Measurements from ENCODE around the gene TPTE2. TPM values are rescaled to one million over a fixed set of nuclear protein-coding genes. Genes with fewer than 3 reads are reported as not detected.

Gene TPTE2
- polyA plus RNA-seq, 1 donor (not counting 4 experiments of a cell fraction or from before 2014, with no cell fraction given) = not detected

GRCh38 chr13:19592657-19593180, 31.4 kb upstream of the TPTE2 start:
- no peak overlapping the region for H3K27ac ChIP-seq (ENCODE audit: control insufficient read depth, insufficient read depth, low read length)
- TF ChIP-seq CTCF (optimal IDR thresholded peaks at IDR 0.05 in 1 of 3, IDR thresholded peaks at IDR 0.05 in 1 of 3, conservative IDR thresholded peaks at IDR 0.05 in 1 of 3; ENCODE audit: extremely low read depth in 1 of 3, insufficient read depth in 2 of 3, low read length in 3 of 3) (no peak), EZH2 (IDR thresholded peaks at IDR 0.05; ENCODE audit: low read length) (no peak)
- DNase-seq (ENCODE audit: low read depth, low spot score) (no peak), FAIRE-seq (no peak)
- H3K4me1 ChIP-seq (ENCODE audit: control insufficient read depth, extremely low read depth, insufficient read depth, low read length) = peaks cover 6% of the 10 kb centered on the region
- H3K9me1 ChIP-seq (ENCODE audit: control insufficient read depth, extremely low read depth, insufficient read depth, low read length) = no peaks in the 10 kb centered on the region
- dilution Hi-C loops (cut with MboI; ENCODE audit: extremely low pct_ligation_motif_present, low sequenced_read_pairs) = no loop called here
- no peaks in the 10 kb centered on the region for H3K36me3 ChIP-seq (ENCODE audit: control insufficient read depth in 2 of 2, extremely low read depth in 1 of 2, insufficient read depth in 2 of 2, low read length in 2 of 2)
- no peaks in the 10 kb centered on the region for H3K9me3 ChIP-seq (ENCODE audit: control insufficient read depth, low read depth, low read length)
- no peak overlapping the region for H3K4me3 ChIP-seq (ENCODE audit: control insufficient read depth in 2 of 3, extremely low read depth in 1 of 3, insufficient read depth in 2 of 3, low read depth in 1 of 3, low read length in 3 of 3)
- H4K20me1 ChIP-seq (ENCODE audit: control insufficient read depth, extremely low read depth, insufficient read depth, low read length) = no peaks in the 10 kb centered on the region
- no peak overlapping the region for H3K9ac ChIP-seq (ENCODE audit: control insufficient read depth, extremely low read depth, insufficient read depth, low read length)
- H3K4me2 ChIP-seq (ENCODE audit: control insufficient read depth, extremely low read depth, insufficient read depth, low read depth, low read length) = no peak overlapping the region
- no peaks in the 10 kb centered on the region for H3K79me2 ChIP-seq (ENCODE audit: control insufficient read depth, insufficient read depth, low read length)
- no peak overlapping the region for H2AFZ ChIP-seq (ENCODE audit: control insufficient read depth, low read length)
- H3K27me3 ChIP-seq (ENCODE audit: control insufficient read depth, extremely low read depth, insufficient read depth, low read length) = no peaks in the 10 kb centered on the region

GRCh38 chr13:19591864-19592263, 30.5 kb upstream of the TPTE2 start:
- H3K9me1 ChIP-seq (ENCODE audit: control insufficient read depth, extremely low read depth, insufficient read depth, low read length) = no peaks in the 10 kb centered on the region
- H4K20me1 ChIP-seq (ENCODE audit: control insufficient read depth, extremely low read depth, insufficient read depth, low read length) = no peaks in the 10 kb centered on the region
- no peaks in the 10 kb centered on the region for H3K79me2 ChIP-seq (ENCODE audit: control insufficient read depth, insufficient read depth, low read length)
- H3K36me3 ChIP-seq (ENCODE audit: control insufficient read depth in 2 of 2, extremely low read depth in 1 of 2, insufficient read depth in 2 of 2, low read length in 2 of 2) = no peaks in the 10 kb centered on the region
- no peak overlapping the region for H3K27ac ChIP-seq (ENCODE audit: control insufficient read depth, insufficient read depth, low read length)
- no peak for TF ChIP-seq EZH2 (IDR thresholded peaks at IDR 0.05; ENCODE audit: low read length)
- no peak for TF ChIP-seq CTCF (optimal IDR thresholded peaks at IDR 0.05 in 1 of 3, IDR thresholded peaks at IDR 0.05 in 1 of 3, conservative IDR thresholded peaks at IDR 0.05 in 1 of 3; ENCODE audit: extremely low read depth in 1 of 3, insufficient read depth in 2 of 3, low read length in 3 of 3)
- no peak overlapping the region for H3K9ac ChIP-seq (ENCODE audit: control insufficient read depth, extremely low read depth, insufficient read depth, low read length)
- no peak for DNase-seq (ENCODE audit: low read depth, low spot score)
- FAIRE-seq = no peak
- no peaks in the 10 kb centered on the region for H3K9me3 ChIP-seq (ENCODE audit: control insufficient read depth, low read depth, low read length)
- H3K27me3 ChIP-seq (ENCODE audit: control insufficient read depth, extremely low read depth, insufficient read depth, low read length) = no peaks in the 10 kb centered on the region
- H3K4me1 ChIP-seq (ENCODE audit: control insufficient read depth, extremely low read depth, insufficient read depth, low read length) = no peaks in the 10 kb centered on the region
- H2AFZ ChIP-seq (ENCODE audit: control insufficient read depth, low read length) = no peak overlapping the region
- dilution Hi-C loops (cut with MboI; ENCODE audit: extremely low pct_ligation_motif_present, low sequenced_read_pairs) = no loop called here
- H3K4me3 ChIP-seq (ENCODE audit: control insufficient read depth in 2 of 3, extremely low read depth in 1 of 3, insufficient read depth in 2 of 3, low read depth in 1 of 3, low read length in 3 of 3) = no peak overlapping the region
- no peak overlapping the region for H3K4me2 ChIP-seq (ENCODE audit: control insufficient read depth, extremely low read depth, insufficient read depth, low read depth, low read length)

Data from keratinocyte (primary cell).